ENCODE data around the gene ALDH1L1.

ALDH1L1 gene

GRCh38 chr3:126087552-126088175 is 92.7 kb downstream of the ALDH1L1 start:
- peaks cover 5% of the 10 kb centered on the region; the same call in 1 of the 2 replicates for H3F3A ChIP-seq (ENCODE audit: insufficient read depth)
- H2AFZ ChIP-seq (ENCODE audit: low read depth, low read length, severe bottlenecking), result no peak overlapping the region
- no peaks in the 10 kb centered on the region for H4K20me1 ChIP-seq (ENCODE audit: low read depth, low read length)
- H3K36me3 ChIP-seq (ENCODE audit: low read length), result peaks cover 14% of the 10 kb centered on the region; the same call in 1 of the 2 replicates
- H3K9me3 ChIP-seq (ENCODE audit: insufficient read depth, low read length), result peaks cover 5% of the 10 kb centered on the region; the same call in 1 of the 2 replicates
- no peak overlapping the region for H3K4me3 ChIP-seq (ENCODE audit: insufficient read depth, low read length, poor library complexity, severe bottlenecking)
- no peaks in the 10 kb centered on the region for H3K27me3 ChIP-seq (ENCODE audit: low read length)
- no peak overlapping the region for H3K9ac ChIP-seq (ENCODE audit: low read length)
- no peaks in the 10 kb centered on the region for H3K79me2 ChIP-seq (ENCODE audit: insufficient read depth, low read length)
- no peak for TF ChIP-seq EZH2phosphoT487 (conservative IDR thresholded peaks at IDR 0.05; ENCODE audit: low read length)
- TF ChIP-seq, protein P1, sequence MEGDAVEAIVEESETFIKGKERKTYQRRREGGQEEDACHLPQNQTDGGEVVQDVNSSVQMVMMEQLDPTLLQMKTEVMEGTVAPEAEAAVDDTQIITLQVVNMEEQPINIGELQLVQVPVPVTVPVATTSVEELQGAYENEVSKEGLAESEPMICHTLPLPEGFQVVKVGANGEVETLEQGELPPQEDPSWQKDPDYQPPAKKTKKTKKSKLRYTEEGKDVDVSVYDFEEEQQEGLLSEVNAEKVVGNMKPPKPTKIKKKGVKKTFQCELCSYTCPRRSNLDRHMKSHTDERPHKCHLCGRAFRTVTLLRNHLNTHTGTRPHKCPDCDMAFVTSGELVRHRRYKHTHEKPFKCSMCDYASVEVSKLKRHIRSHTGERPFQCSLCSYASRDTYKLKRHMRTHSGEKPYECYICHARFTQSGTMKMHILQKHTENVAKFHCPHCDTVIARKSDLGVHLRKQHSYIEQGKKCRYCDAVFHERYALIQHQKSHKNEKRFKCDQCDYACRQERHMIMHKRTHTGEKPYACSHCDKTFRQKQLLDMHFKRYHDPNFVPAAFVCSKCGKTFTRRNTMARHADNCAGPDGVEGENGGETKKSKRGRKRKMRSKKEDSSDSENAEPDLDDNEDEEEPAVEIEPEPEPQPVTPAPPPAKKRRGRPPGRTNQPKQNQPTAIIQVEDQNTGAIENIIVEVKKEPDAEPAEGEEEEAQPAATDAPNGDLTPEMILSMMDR (IDR thresholded peaks at IDR 0.05; ENCODE audit: insufficient read depth, low read length, poor library complexity, severe bottlenecking), result no peak
- H3K4me2 ChIP-seq (ENCODE audit: low read depth, low read length, poor library complexity, severe bottlenecking), result no peak overlapping the region
- H3K9me2 ChIP-seq (replicated peaks; ENCODE audit: insufficient read depth, low read length), result no peaks in the 10 kb centered on the region
- no peak overlapping the region for H3K27ac ChIP-seq (ENCODE audit: low read depth, low read length)

DNA sequence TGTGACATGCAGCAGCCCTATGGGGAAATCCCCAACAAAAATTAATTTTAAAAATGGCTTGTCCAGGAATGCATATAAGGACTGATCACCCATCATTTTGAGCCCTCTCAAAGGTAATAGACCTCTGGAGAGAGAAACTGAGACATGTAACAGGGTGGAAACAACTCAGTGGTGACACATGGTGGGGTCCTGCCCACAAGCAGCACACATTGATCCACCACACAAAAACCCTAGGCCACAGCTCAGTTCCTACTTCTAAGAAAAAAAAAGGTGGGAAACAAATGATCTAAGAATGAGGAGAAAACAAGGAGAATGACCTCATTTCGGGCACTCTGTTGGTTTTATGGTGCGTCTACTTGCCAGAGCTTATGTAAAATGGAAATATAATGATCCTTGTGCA is 94.5 kb downstream of the ALDH1L1 start:
- Histone ChIP-seq H3K27ac (ENCODE audit: low read depth, low read length) (no peak overlapping the region), H4K20me1 (ENCODE audit: low read depth, low read length) (no peaks in the 10 kb centered on the region), H3K9me2 (replicated peaks; ENCODE audit: insufficient read depth, low read length) (no peaks in the 10 kb centered on the region), H3K36me3 (ENCODE audit: low read length) (peaks cover 14% of the 10 kb centered on the region; the same call in 1 of the 2 replicates), H3K4me3 (ENCODE audit: insufficient read depth, low read length, poor library complexity, severe bottlenecking) (no peak overlapping the region), H3K9ac (ENCODE audit: low read length) (no peak overlapping the region), H2AFZ (ENCODE audit: low read depth, low read length, severe bottlenecking) (no peak overlapping the region), H3K27me3 (ENCODE audit: low read length) (no peaks in the 10 kb centered on the region), H3K9me3 (ENCODE audit: insufficient read depth, low read length) (peaks cover 5% of the 10 kb centered on the region; the same call in 1 of the 2 replicates), H3K4me2 (ENCODE audit: low read depth, low read length, poor library complexity, severe bottlenecking) (no peak overlapping the region), H3K79me2 (ENCODE audit: insufficient read depth, low read length) (no peaks in the 10 kb centered on the region), H3F3A (ENCODE audit: insufficient read depth) (peaks cover 5% of the 10 kb centered on the region; the same call in 1 of the 2 replicates)
- TF ChIP-seq, protein P1 (IDR thresholded peaks at IDR 0.05; ENCODE audit: insufficient read depth, low read length, poor library complexity, severe bottlenecking), result no peak
- TF ChIP-seq EZH2phosphoT487 (conservative IDR thresholded peaks at IDR 0.05; ENCODE audit: low read length), result no peak

DNA sequence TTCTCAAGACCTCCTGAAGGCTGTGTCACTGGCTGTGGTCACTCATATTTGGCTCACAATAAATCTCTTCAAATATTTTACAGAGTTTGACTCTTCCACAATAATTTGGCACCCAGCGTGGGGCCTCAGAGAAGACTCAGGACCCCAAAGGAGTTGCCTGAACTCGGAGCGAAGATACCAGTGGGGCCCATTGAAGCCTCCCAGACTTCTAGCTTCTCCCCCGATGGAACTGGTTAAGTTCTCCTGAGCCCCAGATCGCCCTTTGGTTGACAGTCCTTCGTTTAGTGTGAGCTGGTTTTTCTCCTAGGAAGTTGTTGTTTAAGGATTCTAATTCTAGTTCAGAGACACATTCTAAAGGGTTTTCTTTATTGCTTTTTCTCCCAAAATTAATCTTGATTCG is 95.1 kb downstream of the ALDH1L1 start:
- TF ChIP-seq EZH2phosphoT487 (conservative IDR thresholded peaks at IDR 0.05; ENCODE audit: low read length), result no peak
- TF ChIP-seq, protein P1 (IDR thresholded peaks at IDR 0.05; ENCODE audit: insufficient read depth, low read length, poor library complexity, severe bottlenecking), result no peak
- Histone ChIP-seq H3K4me3 (ENCODE audit: insufficient read depth, low read length, poor library complexity, severe bottlenecking) (no peak overlapping the region), H3K27ac (ENCODE audit: low read depth, low read length) (no peak overlapping the region), H3K36me3 (ENCODE audit: low read length) (peaks cover 14% of the 10 kb centered on the region; the same call in 1 of the 2 replicates), H3K9ac (ENCODE audit: low read length) (no peak overlapping the region), H3F3A (ENCODE audit: insufficient read depth) (peaks cover 5% of the 10 kb centered on the region; the same call in 1 of the 2 replicates), H3K4me2 (ENCODE audit: low read depth, low read length, poor library complexity, severe bottlenecking) (no peak overlapping the region), H2AFZ (ENCODE audit: low read depth, low read length, severe bottlenecking) (no peak overlapping the region), H4K20me1 (ENCODE audit: low read depth, low read length) (no peaks in the 10 kb centered on the region), H3K9me3 (ENCODE audit: insufficient read depth, low read length) (peaks cover 5% of the 10 kb centered on the region; the same call in 1 of the 2 replicates), H3K79me2 (ENCODE audit: insufficient read depth, low read length) (no peaks in the 10 kb centered on the region), H3K27me3 (ENCODE audit: low read length) (no peaks in the 10 kb centered on the region), H3K9me2 (replicated peaks; ENCODE audit: insufficient read depth, low read length) (no peaks in the 10 kb centered on the region)

All from SU-DHL-6 (cell line).